ENCODE data around the gene PPP1R9B. TPM values are rescaled to one million over a fixed set of nuclear protein-coding genes. Genes with fewer than 3 reads are reported as not detected.

Gene PPP1R9B
- total RNA-seq, 4 donors from 2014 or later, result 28.6 to 37.2 (median 31.9) TPM

DNA sequence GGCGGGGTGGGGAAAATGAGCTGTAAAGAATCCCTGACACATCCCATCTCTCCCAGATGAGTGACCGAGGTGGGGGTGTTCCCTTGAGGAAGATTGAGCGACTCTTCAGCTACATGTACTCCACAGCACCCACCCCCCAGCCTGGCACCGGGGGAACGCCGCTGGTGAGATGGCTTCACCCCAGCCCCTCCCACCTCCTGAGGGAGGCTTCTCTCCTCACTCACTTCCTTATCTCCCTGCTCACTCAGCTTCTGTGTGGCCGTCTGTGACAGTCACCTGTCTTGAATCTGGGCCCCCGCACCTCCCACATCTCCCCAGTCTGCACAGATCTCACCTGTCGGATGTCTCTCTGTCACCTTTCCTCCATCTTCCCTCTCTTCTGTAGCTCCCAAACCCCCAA, 41.9 kb downstream of the PPP1R9B start:
- Histone ChIP-seq H3K4me1 (peaks cover 0 to 15% of the 10 kb centered on the region in 2 donors), H3K4me3 (replicated peaks in 1 of 3) (no peak overlapping the region), H3K27ac (no peak overlapping the region), H3K27me3 (no peaks in the 10 kb centered on the region), H3K36me3 (peaks cover 34 to 40% of the 10 kb centered on the region in 2 donors), H3K9me3 (no peaks in the 10 kb centered on the region)
- no peak for DNase-seq
- intact Hi-C loops (cut with DNase I), result no loop called here
- TF ChIP-seq, protein P1, sequence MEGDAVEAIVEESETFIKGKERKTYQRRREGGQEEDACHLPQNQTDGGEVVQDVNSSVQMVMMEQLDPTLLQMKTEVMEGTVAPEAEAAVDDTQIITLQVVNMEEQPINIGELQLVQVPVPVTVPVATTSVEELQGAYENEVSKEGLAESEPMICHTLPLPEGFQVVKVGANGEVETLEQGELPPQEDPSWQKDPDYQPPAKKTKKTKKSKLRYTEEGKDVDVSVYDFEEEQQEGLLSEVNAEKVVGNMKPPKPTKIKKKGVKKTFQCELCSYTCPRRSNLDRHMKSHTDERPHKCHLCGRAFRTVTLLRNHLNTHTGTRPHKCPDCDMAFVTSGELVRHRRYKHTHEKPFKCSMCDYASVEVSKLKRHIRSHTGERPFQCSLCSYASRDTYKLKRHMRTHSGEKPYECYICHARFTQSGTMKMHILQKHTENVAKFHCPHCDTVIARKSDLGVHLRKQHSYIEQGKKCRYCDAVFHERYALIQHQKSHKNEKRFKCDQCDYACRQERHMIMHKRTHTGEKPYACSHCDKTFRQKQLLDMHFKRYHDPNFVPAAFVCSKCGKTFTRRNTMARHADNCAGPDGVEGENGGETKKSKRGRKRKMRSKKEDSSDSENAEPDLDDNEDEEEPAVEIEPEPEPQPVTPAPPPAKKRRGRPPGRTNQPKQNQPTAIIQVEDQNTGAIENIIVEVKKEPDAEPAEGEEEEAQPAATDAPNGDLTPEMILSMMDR (IDR thresholded peaks at IDR 0.05), result no peak
- TF ChIP-seq POLR2A (IDR thresholded peaks at IDR 0.05), result no peak
- 88 to 89% methylated on average over 9 of the region's 9 CpGs for WGBS, 2 donors

DNA sequence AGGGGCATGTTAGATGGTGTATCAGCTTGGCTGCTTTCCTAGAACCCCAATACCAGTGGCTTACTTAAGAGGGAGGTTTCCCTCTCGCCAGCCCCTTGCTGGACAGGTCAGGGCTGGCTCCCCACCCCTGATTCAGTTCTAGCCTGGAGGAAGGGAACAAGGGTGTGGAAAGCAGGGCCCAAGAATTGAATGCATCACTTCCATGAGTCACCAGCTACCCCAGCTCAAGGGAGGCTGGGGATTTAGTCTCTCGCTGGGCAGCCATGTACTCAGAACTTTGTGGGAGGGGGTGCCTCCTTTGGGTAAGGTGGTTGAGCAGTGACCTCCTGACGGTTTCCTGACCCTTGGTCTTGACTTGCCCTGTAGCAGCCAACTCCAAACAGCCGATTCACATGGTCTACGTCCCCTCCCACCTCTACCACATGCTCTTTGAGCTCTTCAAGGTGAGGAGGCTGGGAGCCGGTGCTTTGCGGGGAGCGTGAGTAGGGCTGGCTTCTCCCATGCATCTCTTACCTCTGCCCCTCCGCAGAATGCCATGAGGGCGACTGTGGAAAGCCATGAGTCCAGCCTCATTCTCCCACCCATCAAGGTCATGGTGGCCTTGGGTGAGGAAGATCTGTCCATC, 42.6 kb downstream of the PPP1R9B start:
- Histone ChIP-seq H3K27me3 (no peaks in the 10 kb centered on the region), H3K4me3 (replicated peaks in 1 of 3) (no peak overlapping the region), H3K9me3 (no peaks in the 10 kb centered on the region), H3K36me3 (peaks cover 34 to 40% of the 10 kb centered on the region in 2 donors), H3K27ac (no peak overlapping the region), H3K4me1 (peaks cover 2 to 17% of the 10 kb centered on the region in 2 donors)
- intact Hi-C loops (cut with DNase I), result no loop called here
- no peak for DNase-seq
- 95 to 96% methylated on average over 9 to 10 of the region's 10 CpGs for WGBS, 2 donors
- no peak for TF ChIP-seq POLR2A (IDR thresholded peaks at IDR 0.05)
- TF ChIP-seq, protein P1 (IDR thresholded peaks at IDR 0.05), result no peak

DNA sequence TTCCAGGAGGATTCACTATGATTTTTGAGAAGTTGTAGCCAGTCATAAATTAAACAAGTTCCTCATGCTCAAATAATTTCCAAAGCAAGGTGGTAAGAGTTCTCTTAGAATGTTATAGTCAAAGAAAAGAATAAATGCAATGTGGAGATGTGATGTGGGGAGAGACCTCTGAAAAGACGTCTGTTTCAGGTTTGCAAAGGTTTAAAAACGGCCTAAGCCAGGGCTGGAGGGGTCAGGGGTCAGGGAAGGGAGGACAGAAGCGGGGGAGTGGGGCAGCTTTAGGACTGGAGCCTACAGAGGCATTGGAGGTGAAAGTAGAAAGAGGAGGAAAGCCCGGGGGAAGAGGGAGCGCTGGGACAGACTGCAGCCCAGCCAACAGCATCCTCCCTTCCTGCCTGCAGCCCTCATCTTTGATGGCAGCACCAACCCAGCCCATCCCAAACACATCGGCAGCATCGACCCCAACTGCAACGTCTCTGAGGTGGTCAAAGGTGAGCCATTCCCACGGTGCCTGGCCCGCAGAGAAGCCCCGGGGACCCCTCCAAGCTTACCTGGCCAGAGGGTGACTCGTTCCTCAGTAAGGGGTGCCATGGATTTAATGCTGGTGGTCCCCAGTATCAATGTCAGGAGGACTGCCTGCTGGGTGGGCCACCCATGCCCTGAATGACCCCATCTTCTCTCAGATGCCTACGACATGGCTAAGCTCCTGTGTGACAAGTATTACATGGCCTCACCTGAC, 43.9 kb downstream of the PPP1R9B start:
- WGBS, 2 donors, result 77 to 80% methylated on average over 10 to 13 of the region's 13 CpGs
- Histone ChIP-seq H3K9me3 (no peaks in the 10 kb centered on the region), H3K27ac (no peak overlapping the region), H3K27me3 (no peaks in the 10 kb centered on the region), H3K4me1 (peaks cover 16 to 21% of the 10 kb centered on the region in 2 donors), H3K36me3 (peaks cover 34 to 40% of the 10 kb centered on the region in 2 donors), H3K4me3 (replicated peaks in 1 of 3) (no peak overlapping the region)
- intact Hi-C loops (cut with DNase I), result no loop called here
- no peak for TF ChIP-seq POLR2A (IDR thresholded peaks at IDR 0.05)
- TF ChIP-seq, protein P1 (IDR thresholded peaks at IDR 0.05), result no peak
- no peak for DNase-seq

DNA sequence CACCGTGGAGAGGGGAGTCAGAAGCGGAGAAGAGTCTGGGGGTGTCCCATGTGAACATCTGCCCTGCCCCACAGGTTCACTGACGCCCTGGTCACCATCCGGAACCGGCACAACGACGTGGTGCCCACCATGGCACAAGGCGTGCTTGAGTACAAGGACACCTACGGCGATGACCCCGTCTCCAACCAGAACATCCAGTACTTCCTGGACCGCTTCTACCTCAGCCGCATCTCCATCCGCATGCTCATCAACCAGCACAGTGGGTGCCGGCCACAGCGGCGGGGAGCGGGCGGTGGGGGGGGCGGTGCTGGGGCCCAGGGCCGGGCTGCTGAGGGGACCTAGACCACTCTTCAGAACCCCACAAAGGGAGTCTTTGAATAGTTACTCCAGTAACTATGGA, 44.7 kb downstream of the PPP1R9B start:
- Histone ChIP-seq H3K9me3 (no peaks in the 10 kb centered on the region), H3K4me1 (peaks cover 23 to 24% of the 10 kb centered on the region in 2 donors), H3K27ac (no peak overlapping the region), H3K36me3 (peaks cover 34 to 40% of the 10 kb centered on the region in 2 donors), H3K4me3 (replicated peaks in 1 of 3) (no peak overlapping the region), H3K27me3 (no peaks in the 10 kb centered on the region)
- 89 to 95% methylated on average over 20 to 21 of the region's 21 CpGs for WGBS, 2 donors
- intact Hi-C loops (cut with DNase I), result no loop called here
- no peak for TF ChIP-seq POLR2A (IDR thresholded peaks at IDR 0.05)
- TF ChIP-seq, protein P1 (IDR thresholded peaks at IDR 0.05), result no peak
- no peak for DNase-seq

DNA sequence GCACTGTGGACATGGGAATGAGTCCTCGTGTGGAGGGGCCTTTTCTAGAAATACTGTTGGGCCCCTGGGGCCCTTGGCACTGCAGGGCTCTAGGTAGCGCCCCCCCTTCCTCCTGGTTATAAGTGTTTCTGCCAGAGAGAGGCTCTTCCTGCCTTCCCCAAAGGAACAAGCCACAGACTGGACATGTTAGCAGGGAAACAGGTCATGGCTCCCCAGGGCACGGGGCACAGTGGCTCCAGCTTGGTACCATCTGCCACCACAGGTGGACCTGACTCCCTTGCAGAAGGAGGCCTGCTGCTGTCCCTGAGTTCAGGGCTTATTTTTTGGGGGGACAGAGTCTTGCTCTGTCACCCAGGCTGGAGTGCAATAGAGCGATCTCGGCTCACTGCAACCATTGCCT, 46.5 kb downstream of the PPP1R9B start:
- 94 to 96% methylated on average over 2 to 5 of the region's 5 CpGs for WGBS, 2 donors
- Histone ChIP-seq H3K4me3 (replicated peaks in 1 of 3) (no peak overlapping the region), H3K36me3 (peaks cover 25 to 39% of the 10 kb centered on the region in 2 donors), H3K27ac (no peak overlapping the region), H3K27me3 (no peaks in the 10 kb centered on the region), H3K9me3 (no peaks in the 10 kb centered on the region), H3K4me1 (peaks cover 27 to 30% of the 10 kb centered on the region in 2 donors)
- TF ChIP-seq, protein P1 (IDR thresholded peaks at IDR 0.05), result no peak
- no peak for TF ChIP-seq POLR2A (IDR thresholded peaks at IDR 0.05)
- no peak for DNase-seq
- intact Hi-C loops (cut with DNase I), result no loop called here
